Measurements from ENCODE around the gene AIF1L.

GRCh38 chr9:131169563-131170240 lies 73.4 kb downstream of the AIF1L start:
- TF ChIP-seq CTCF (IDR thresholded peaks at IDR 0.05), result no peak
- no peak for TF ChIP-seq POLR2A (IDR thresholded peaks at IDR 0.05)
- TF ChIP-seq POLR2AphosphoS5 (IDR thresholded peaks at IDR 0.05), result no peak
